Mesendoderm (in vitro differentiated cells): Measurements from ENCODE around the gene CEP152.

Experiments used
- DNase-seq: peaks from one replicate; pipeline ENCODE4 v3.0.0; 2013
- H2AK5ac ChIP-seq: 2 replicates; pipeline ENCODE4 v1.6.1; 2013; ENCODE audit warnings: low read length, inconsistent platforms
- H2BK120ac ChIP-seq: 2 replicates; pipeline ENCODE4 v1.6.1; 2013; ENCODE audit warnings: low read depth, mild to moderate bottlenecking, low read length, moderate library complexity, mixed read lengths
- H2BK15ac ChIP-seq: replicated peaks from 2 replicates; pipeline ENCODE4 v1.6.1; 2013; ENCODE audit warnings: low read depth, mild to moderate bottlenecking, moderate library complexity
- H2BK5ac ChIP-seq: 2 replicates; pipeline ENCODE4 v1.6.1; 2013; ENCODE audit warnings: low read length, inconsistent platforms
- H3K18ac ChIP-seq: 2 replicates; pipeline ENCODE4 v1.6.1; 2013; ENCODE audit warnings: mild to moderate bottlenecking, low read length, mixed read lengths
- H3K23ac ChIP-seq: one replicate; pipeline ENCODE4 v1.6.1; 2013; ENCODE audit warnings: low read length
- H3K27ac ChIP-seq: 2 replicates; pipeline ENCODE4 v1.5.1; 2013; ENCODE audit warnings: low read depth, mild to moderate bottlenecking, inconsistent platforms, low read length, moderate library complexity
- H3K27me3 ChIP-seq: 2 replicates; pipeline ENCODE4 v1.6.1; 2013; ENCODE audit warnings: low read length, control low read depth, mild to moderate bottlenecking, inconsistent platforms; ENCODE audit not compliant: insufficient read depth, poor library complexity
- H3K36me3 ChIP-seq: 2 replicates; pipeline ENCODE4 v1.6.1; 2013; ENCODE audit warnings: low read length, inconsistent platforms; ENCODE audit not compliant: control insufficient read depth, insufficient read depth
- H3K4ac ChIP-seq: one replicate; pipeline ENCODE4 v1.6.1; 2013; ENCODE audit warnings: low read depth, mild to moderate bottlenecking, low read length, moderate library complexity
- H3K4me1 ChIP-seq: 2 replicates; pipeline ENCODE4 v1.6.1; 2013; ENCODE audit warnings: low read depth, low read length, inconsistent platforms; ENCODE audit not compliant: control insufficient read depth
- H3K4me2 ChIP-seq: 2 replicates; pipeline ENCODE4 v1.6.1; 2013; ENCODE audit warnings: low read length
- H3K4me3 ChIP-seq: 2 replicates; pipeline ENCODE4 v1.5.1; 2013; ENCODE audit warnings: mild to moderate bottlenecking, low read length
- H3K56ac ChIP-seq: one replicate; pipeline ENCODE4 v1.6.1; 2013; ENCODE audit warnings: low read length
- H3K79me1 ChIP-seq: 2 replicates; pipeline ENCODE4 v1.6.1; 2013; ENCODE audit warnings: low read length, inconsistent platforms
- H3K79me2 ChIP-seq: 2 replicates; pipeline ENCODE4 v1.6.1; 2013; ENCODE audit warnings: mild to moderate bottlenecking, low read length; ENCODE audit not compliant: control insufficient read depth, insufficient read depth
- H3K9ac ChIP-seq: 2 replicates; pipeline ENCODE4 v1.6.1; 2013; ENCODE audit warnings: low read length, inconsistent platforms
- H4K5ac ChIP-seq: one replicate; pipeline ENCODE4 v1.6.1; 2013; ENCODE audit warnings: low read length
- H4K8ac ChIP-seq: one replicate; pipeline ENCODE4 v1.6.1; 2013; ENCODE audit warnings: low read depth, mild to moderate bottlenecking, control low read depth, low read length, moderate library complexity
- WGBS: extraction: QIAGEN DNeasy Blood & Tissue Kit; methylation state at CpG from one replicate; pipeline ENCODE4 v1.1.7; 2013; ENCODE audit warnings: low lambda C conversion rate, missing lambda C conversion rate; ENCODE audit not compliant: insufficient coverage; ENCODE audit errors: extremely low coverage; 5-methylcytosine and 5-hydroxymethylcytosine counted together

CEP152 gene

GRCh38 chr15:48733615-48734014 is 77.3 kb downstream of the CEP152 start:
- Histone ChIP-seq H3K18ac (no peak overlapping the region), H3K4me2 (no peak overlapping the region), H4K5ac (no peak overlapping the region), H3K9ac (no peak overlapping the region), H3K79me2 (no peaks in the 10 kb centered on the region), H3K4ac (no peak overlapping the region), H3K27ac (no peak overlapping the region), H3K23ac (no peak overlapping the region), H3K56ac (no peak overlapping the region), H3K36me3 (no peaks in the 10 kb centered on the region), H3K4me1 (no peaks in the 10 kb centered on the region), H3K27me3 (no peaks in the 10 kb centered on the region), H2BK5ac (no peak overlapping the region), H3K79me1 (no peaks in the 10 kb centered on the region), H2BK15ac (no peak overlapping the region), H4K8ac (no peak overlapping the region), H3K4me3 (no peak overlapping the region), H2AK5ac (no peak overlapping the region), H2BK120ac (no peak overlapping the region)
- no CpG with 5 or more reads among the region's 1 CpG for WGBS
- DNase-seq, result no peak

- H2BK15ac ChIP-seq, result no peak overlapping the region
- no peak overlapping the region for H3K4ac ChIP-seq
- H2BK5ac ChIP-seq, result no peak overlapping the region
- H3K56ac ChIP-seq, result no peak overlapping the region
- H3K4me2 ChIP-seq, result no peak overlapping the region
- DNase-seq, result no peak
- H3K4me3 ChIP-seq, result no peak overlapping the region
- H3K23ac ChIP-seq, result no peak overlapping the region
- H3K9ac ChIP-seq, result no peak overlapping the region
- H3K79me1 ChIP-seq, result no peaks in the 10 kb centered on the region
- no CpG with 5 or more reads among the region's 1 CpG for WGBS
- no peaks in the 10 kb centered on the region for H3K36me3 ChIP-seq
- H4K5ac ChIP-seq, result no peak overlapping the region
- no peaks in the 10 kb centered on the region for H3K4me1 ChIP-seq
- H2AK5ac ChIP-seq, result no peak overlapping the region
- no peaks in the 10 kb centered on the region for H3K79me2 ChIP-seq
- H4K8ac ChIP-seq, result peak overlapping the region; percentile 56
- no peak overlapping the region for H2BK120ac ChIP-seq
- H3K27me3 ChIP-seq, result no peaks in the 10 kb centered on the region
- no peak overlapping the region for H3K27ac ChIP-seq
- no peak overlapping the region for H3K18ac ChIP-seq
Observed at GRCh38 chr15:48730506-48730905, 80.4 kb downstream of the CEP152 start.

GRCh38 chr15:48723969-48724368 is 86.9 kb downstream of the CEP152 start:
- no CpG with 5 or more reads among the region's 2 CpGs for WGBS
- Histone ChIP-seq H3K56ac (no peak overlapping the region), H4K8ac (no peak overlapping the region), H3K36me3 (no peaks in the 10 kb centered on the region), H3K4me2 (no peak overlapping the region), H3K27ac (no peak overlapping the region), H3K4me3 (no peak overlapping the region), H3K4ac (no peak overlapping the region), H3K27me3 (no peaks in the 10 kb centered on the region), H2BK120ac (no peak overlapping the region), H2BK5ac (no peak overlapping the region), H3K79me1 (no peaks in the 10 kb centered on the region), H3K18ac (no peak overlapping the region), H2BK15ac (peak overlapping the region; percentile 43), H3K4me1 (peaks cover 3% of the 10 kb centered on the region), H4K5ac (no peak overlapping the region), H3K23ac (no peak overlapping the region), H2AK5ac (no peak overlapping the region), H3K79me2 (no peaks in the 10 kb centered on the region), H3K9ac (no peak overlapping the region)
- no peak for DNase-seq

- H3K79me1 ChIP-seq, result no peaks in the 10 kb centered on the region
- H2BK15ac ChIP-seq, result no peak overlapping the region
- H3K4me3 ChIP-seq, result no peak overlapping the region
- H3K18ac ChIP-seq, result no peak overlapping the region
- H3K23ac ChIP-seq, result no peak overlapping the region
- no CpG with 5 or more reads among the region's 5 CpGs for WGBS
- H2BK5ac ChIP-seq, result peak overlapping the region; percentile 12
- H3K4ac ChIP-seq, result no peak overlapping the region
- H2BK120ac ChIP-seq, result no peak overlapping the region
- H4K5ac ChIP-seq, result no peak overlapping the region
- H4K8ac ChIP-seq, result peak overlapping the region; percentile 17
- H3K56ac ChIP-seq, result no peak overlapping the region
- H3K27ac ChIP-seq, result no peak overlapping the region
- H2AK5ac ChIP-seq, result no peak overlapping the region
- DNase-seq, result peak; percentile 43
- no peak overlapping the region for H3K9ac ChIP-seq
- peaks cover 3% of the 10 kb centered on the region for H3K4me1 ChIP-seq
- no peaks in the 10 kb centered on the region for H3K79me2 ChIP-seq
- no peaks in the 10 kb centered on the region for H3K27me3 ChIP-seq
- H3K4me2 ChIP-seq, result no peak overlapping the region
- H3K36me3 ChIP-seq, result no peaks in the 10 kb centered on the region
Observed at GRCh38 chr15:48722764-48723661, 87.9 kb downstream of the CEP152 start.

GRCh38 chr15:48721061-48721810 is 89.6 kb downstream of the CEP152 start:
- H3K4ac ChIP-seq, result peak overlapping the region; percentile 37
- no peak overlapping the region for H3K23ac ChIP-seq
- peaks cover 3% of the 10 kb centered on the region for H3K4me1 ChIP-seq
- H2BK120ac ChIP-seq, result no peak overlapping the region
- no CpG with 5 or more reads among the region's 6 CpGs for WGBS
- no peak for DNase-seq
- no peaks in the 10 kb centered on the region for H3K27me3 ChIP-seq
- no peak overlapping the region for H4K5ac ChIP-seq
- H3K9ac ChIP-seq, result no peak overlapping the region
- no peak overlapping the region for H4K8ac ChIP-seq
- no peak overlapping the region for H2AK5ac ChIP-seq
- H3K79me2 ChIP-seq, result no peaks in the 10 kb centered on the region
- H3K56ac ChIP-seq, result no peak overlapping the region
- H3K4me2 ChIP-seq, result no peak overlapping the region
- no peak overlapping the region for H3K27ac ChIP-seq
- no peaks in the 10 kb centered on the region for H3K79me1 ChIP-seq
- H2BK15ac ChIP-seq, result no peak overlapping the region
- H3K18ac ChIP-seq, result peak overlapping the region; percentile 47
- no peak overlapping the region for H2BK5ac ChIP-seq
- H3K4me3 ChIP-seq, result no peak overlapping the region
- H3K36me3 ChIP-seq, result no peaks in the 10 kb centered on the region
